GM18951 (cell line): Measurements from ENCODE around the gene PEX14.
"Not testable (repeated sequence)": the region's sequence is repeated elsewhere in the genome, so short reads cannot be mapped to it uniquely, and the experiment has no call there.

Source experiments
- POLR2A ChIP-seq: IDR thresholded peaks from 4 replicates; pipeline ENCODE4 v1.6.1; 2011; ENCODE audit warnings: mild to moderate bottlenecking; ENCODE audit not compliant: insufficient read length, insufficient read depth; ENCODE audit errors: extremely low read depth
- in situ Hi-C: fragments of 300-500 bp; cut with MboI; formaldehyde crosslinking; loops from one replicate; pipeline ENCODE4 v1.12.0; 2022; ENCODE audit warnings: low sequenced_read_pairs, mixed read lengths, inconsistent platforms; ENCODE audit not compliant: unreplicated experiment

Gene PEX14

GRCh38 chr1:10474613-10475507 lies at the start of gene PEX14:
PEX14 (plus strand) TSS chr1:10474950; CDS start chr1:10474967, 17 bp downstream.
- peak; percentile 78 for TF ChIP-seq POLR2A
- in situ Hi-C loops: no loop called here

- in situ Hi-C loops: not testable (repeated sequence)
These were observed 48.8 kb upstream of the PEX14 start for GRCh38 chr1:10425826-10426534.

GRCh38 chr1:10426535-10426848 lies 48.3 kb upstream of the PEX14 start:
- in situ Hi-C loops: not testable (repeated sequence)

GRCh38 chr1:10428984-10429383 lies 45.8 kb upstream of the PEX14 start:
- in situ Hi-C loops: no loop called here
- TF ChIP-seq POLR2A: no peak

- TF ChIP-seq POLR2A: no peak
- in situ Hi-C loops: no loop called here
These were observed 44.9 kb upstream of the PEX14 start for GRCh38 chr1:10429868-10430215.

GRCh38 chr1:10430216-10431069 lies 44.3 kb upstream of the PEX14 start, which contains the start of gene CENPS:
CENPS (plus strand) TSS chr1:10430433; CDS start chr1:10430518, 85 bp downstream.
- TF ChIP-seq POLR2A: peak; percentile 72
- in situ Hi-C loops: no loop called here

GRCh38 chr1:10431070-10431730 lies 43.5 kb upstream of the PEX14 start:
- no peak for TF ChIP-seq POLR2A
- in situ Hi-C loops: no loop called here

- in situ Hi-C loops: no loop called here
- TF ChIP-seq POLR2A: no peak
These were observed 41.6 kb upstream of the PEX14 start for GRCh38 chr1:10432910-10433700.

GRCh38 chr1:10433790-10434189 lies 41.0 kb upstream of the PEX14 start:
- in situ Hi-C loops: no loop called here
- no peak for TF ChIP-seq POLR2A

- no peak for TF ChIP-seq POLR2A
- in situ Hi-C loops: no loop called here
These were observed 40.2 kb upstream of the PEX14 start for GRCh38 chr1:10434590-10434989.

- in situ Hi-C loops: no loop called here
- no peak for TF ChIP-seq POLR2A
These were observed 37.7 kb upstream of the PEX14 start for GRCh38 chr1:10437052-10437451.

GRCh38 chr1:10438677-10439163 lies 36.0 kb upstream of the PEX14 start:
- in situ Hi-C loops: no loop called here
- no peak for TF ChIP-seq POLR2A

- in situ Hi-C loops: no loop called here
- no peak for TF ChIP-seq POLR2A
These were observed 34.4 kb upstream of the PEX14 start for GRCh38 chr1:10440305-10440704.
